K562 (cell line): ENCODE data around the gene PLPP1. TPM values are rescaled to one million over a fixed set of nuclear protein-coding genes. Genes with fewer than 3 reads are reported as not detected.

ENCODE experiments used
- ATAC-seq: fragments of 200-7000 bp; cut with Tn5 transposase; 3 replicates; pipeline ENCODE4 v1.9.1; 2020; ENCODE audit warnings: moderate library complexity
- BruUV-seq: library from RNA; stranded (reverse); fragments of 400-500 nt; replicated peaks from 2 replicates; lab custom pipeline; 2021; lab: Mats Ljungman, UMichigan
- CTCF ChIA-PET: fragments of 300-600 bp; formaldehyde crosslinking; extraction: SDS; loops from one replicate; lab custom pipeline; 2021; ENCODE audit warnings: low intra/inter-chr PET ratio; lab: Yijun Ruan, JAX
- POLR2A ChIA-PET: fragments of 300-600, 350-650 bp; sonication (Branson Sonifier 250); formaldehyde crosslinking; extraction: SDS; loops from one replicate; lab custom pipeline; 2021; ENCODE audit warnings: antibody characterized with exemption, inconsistent platforms; lab: Yijun Ruan, JAX
- DNase-seq, 4 experiments: peaks; one replicate each; pipeline versions ENCODE4 v3.0.0 to v3.0.0-alpha.2; 2011 to 2018; ENCODE audit warnings: low spot score in 3 of 4, mixed read lengths in 3 of 4; ENCODE audit errors: extremely low read depth in 1 of 4
- FAIRE-seq: peaks from 2 replicates; lab custom pipeline; 2011; peaks lifted over from hg19 to GRCh38; lab: Jason Lieb, UNC
- H2AFZ ChIP-seq: 2 replicates; pipeline ENCODE4 v1.6.0; 2011; ENCODE audit warnings: low read depth, low read length, control low read depth, inconsistent platforms
- H3K27ac ChIP-seq: fragments of 200-600 bp; 3 replicates; pipeline ENCODE4 v1.8.0; 2011; ENCODE audit warnings: low read depth, mild to moderate bottlenecking, control low read depth, inconsistent platforms, low read length, moderate library complexity, mixed read lengths; ENCODE audit errors: extremely low read depth
- H3K27me3 ChIP-seq, 2 experiments: fragments of 300-600 bp in 1 of 2; 2 replicates in 1 of 2; 3 replicates in 1 of 2; pipeline versions ENCODE4 v1.6.0 to v1.8.0; 2011; ENCODE audit warnings: inconsistent platforms in 2 of 2, low read length in 2 of 2, mild to moderate bottlenecking in 1 of 2, mixed read lengths in 1 of 2, moderate library complexity in 1 of 2; ENCODE audit not compliant: control insufficient read depth in 2 of 2, insufficient read depth in 2 of 2
- H3K36me3 ChIP-seq: fragments of 300-600 bp; 3 replicates; pipeline ENCODE4 v1.8.0; 2011; ENCODE audit warnings: mild to moderate bottlenecking, low read length, inconsistent platforms; ENCODE audit not compliant: control insufficient read depth, insufficient read depth
- H3K4me1 ChIP-seq, 2 experiments: fragments of 200-600 bp in 1 of 2; replicated peaks in 1 of 2; 2 replicates in 1 of 2; 3 replicates in 1 of 2; pipeline versions ENCODE4 v1.5.1 to v1.8.0; 2011; ENCODE audit warnings: inconsistent platforms in 2 of 2, low read length in 2 of 2, mild to moderate bottlenecking in 1 of 2, mixed read lengths in 1 of 2, moderate library complexity in 1 of 2; ENCODE audit not compliant: control insufficient read depth in 2 of 2, insufficient read depth in 2 of 2
- H3K4me2 ChIP-seq: 2 replicates; pipeline ENCODE4 v1.6.1; 2011; ENCODE audit warnings: low read length, control low read depth, inconsistent platforms, mixed read lengths; ENCODE audit not compliant: insufficient read depth
- H3K4me3 ChIP-seq: fragments of 200-600 bp; sonication (generic), shearing (Covaris generic); 2 replicates; pipeline ENCODE4 v1.5.1; 2016; ENCODE audit warnings: control low read depth, inconsistent platforms
- H3K79me2 ChIP-seq: fragments of 200-600 bp; 3 replicates; pipeline ENCODE4 v1.8.0; 2011; ENCODE audit warnings: low read length, inconsistent platforms; ENCODE audit not compliant: control insufficient read depth, insufficient read depth
- H3K9ac ChIP-seq, 2 experiments: 2 replicates each; pipeline versions ENCODE4 v1.6.0 to v1.6.1; 2011; ENCODE audit warnings: low read depth in 2 of 2, low read length in 2 of 2, control low read depth in 1 of 2, inconsistent platforms in 1 of 2, mild to moderate bottlenecking in 1 of 2, mixed read lengths in 1 of 2; ENCODE audit not compliant: insufficient read depth in 1 of 2
- H3K9me1 ChIP-seq: one replicate; pipeline ENCODE4 v1.6.0; 2011; ENCODE audit warnings: inconsistent platforms, mild to moderate bottlenecking, low read length, moderate library complexity; ENCODE audit not compliant: control insufficient read depth, insufficient read depth
- H3K9me3 ChIP-seq: replicated peaks from 2 replicates; pipeline ENCODE4 v1.5.1; 2011; ENCODE audit warnings: low read depth, low read length, inconsistent platforms; ENCODE audit not compliant: control insufficient read depth, insufficient read depth
- H4K20me1 ChIP-seq: replicated peaks from 2 replicates; pipeline ENCODE4 v1.6.1; 2011; ENCODE audit warnings: low read length, inconsistent platforms, mixed read lengths; ENCODE audit not compliant: control insufficient read depth, insufficient read depth
- ADNP ChIP-seq: fragments of 200-800 bp; sonication (Bioruptor generic); IDR thresholded peaks from 2 replicates; pipeline ENCODE4 v1.6.1; 2016; ENCODE audit warnings: missing genetic modification characterization, missing compliant biosample characterization
- CHD1 ChIP-seq: fragments of 200-600 bp; sonication (generic); IDR thresholded peaks from one replicate; pipeline ENCODE4 v1.6.1; 2012; ENCODE audit warnings: mild to moderate bottlenecking, moderate library complexity, low read length, inconsistent platforms
- ZNF551 ChIP-seq: fragments of 250-450 bp; sonication (Bioruptor Pico); IDR thresholded peaks from 2 replicates; pipeline ENCODE4 v1.5.0; 2021; ENCODE audit warnings: mild to moderate bottlenecking, moderate library complexity
- WGBS: fragments of 100-300 bp; shearing (Covaris generic); methylation state at CpG from one replicate; pipeline ENCODE4 v1.1.6; 2016; ENCODE audit warnings: low coverage, mixed read lengths; ENCODE audit not compliant: insufficient coverage; ENCODE audit errors: missing lambda C conversion rate; 5-methylcytosine and 5-hydroxymethylcytosine counted together
- in situ Hi-C: fragments of 300-500 bp; cut with MboI; formaldehyde crosslinking; loops from 4 replicates; pipeline ENCODE4 v1.15.0; 2018; ENCODE audit warnings: inconsistent platforms, mixed read lengths
- intact Hi-C: fragments of 100-400 bp; cut with micrococcal nuclease; formaldehyde crosslinking; loops from 2 replicates; pipeline ENCODE4 v1.14.2; 2022
- polyA plus RNA-seq, 8 experiments: library from polyadenylated mRNA; depleted of rRNA in 4 of 8; stranded (reverse) in 5 of 8; unstranded in 3 of 8; fragments of >200 nt; fragmentation: Nextera tagmentation in 2 of 8; fragmentation: Illumina TruSeq in 1 of 8; extraction: Ambion mirVana in 2 of 8; extraction: Trizol in 1 of 8; gene quantifications; 2 replicates each; pipeline versions ENCODE4 v1.2.1 to v1.2.3, GENCODE V29; 2011 to 2014; ENCODE audit warnings: inconsistent platforms in 1 of 8, missing spikeins in 1 of 8
- total RNA-seq, 7 experiments: library from RNA; depleted of rRNA in 6 of 7; stranded (reverse); fragments of >200 nt in 6 of 7; fragmentation: Illumina TruSeq in 2 of 7; extraction: Trizol in 2 of 7; gene quantifications; 2 replicates each; pipeline versions ENCODE4 v1.2.1 to v1.2.3, GENCODE V29; 2011 to 2021; ENCODE audit warnings: low replicate concordance in 1 of 7
- TF ChIP-seq, protein P1 (sequence below), 3 experiments: fragments of 200-800 bp in 1 of 3; fragments of 250-450 bp in 1 of 3; fragments of 450-650 bp in 1 of 3; sonication (Bioruptor Pico) in 1 of 3; sonication (Bioruptor generic) in 1 of 3; formaldehyde crosslinking in 1 of 3; IDR thresholded peaks; 2 replicates each; pipeline versions ENCODE4 v1.6.1 to v1.8.0; 2016 to 2022; ENCODE audit warnings: mild to moderate bottlenecking in 2 of 3, missing genetic modification characterization in 2 of 3, missing compliant biosample characterization in 1 of 3, moderate library complexity in 1 of 3

The PLPP1 gene
- total and polyA plus RNA-seq, 9 of the 15 experiments (the other 6 are each of a cell fraction or from before 2014, with no cell fraction given) = 0.04 to 0.24 (median 0.04) TPM; not detected in 6

DNA sequence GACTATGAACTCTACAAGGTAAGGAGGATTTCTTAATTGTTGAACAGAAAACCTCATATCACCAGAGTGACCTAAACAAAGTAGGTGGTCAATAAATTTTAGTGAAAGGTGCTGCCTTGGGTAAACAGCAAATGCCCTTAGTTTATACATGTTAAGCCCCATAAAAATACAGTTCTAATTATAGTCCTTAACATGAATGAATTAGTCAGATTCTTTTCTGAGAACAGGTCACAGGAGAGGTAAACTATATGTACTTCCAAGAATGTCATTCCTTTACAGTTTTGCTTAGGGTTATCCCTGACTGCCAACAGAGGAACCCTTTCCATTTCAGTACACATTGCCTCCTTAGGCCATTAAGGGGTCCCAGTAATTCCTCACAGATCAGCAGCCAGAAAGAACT, 64.9 kb downstream of the PLPP1 start (continued):
- no peak for TF ChIP-seq ADNP (tag)
- TF ChIP-seq, protein P1, sequence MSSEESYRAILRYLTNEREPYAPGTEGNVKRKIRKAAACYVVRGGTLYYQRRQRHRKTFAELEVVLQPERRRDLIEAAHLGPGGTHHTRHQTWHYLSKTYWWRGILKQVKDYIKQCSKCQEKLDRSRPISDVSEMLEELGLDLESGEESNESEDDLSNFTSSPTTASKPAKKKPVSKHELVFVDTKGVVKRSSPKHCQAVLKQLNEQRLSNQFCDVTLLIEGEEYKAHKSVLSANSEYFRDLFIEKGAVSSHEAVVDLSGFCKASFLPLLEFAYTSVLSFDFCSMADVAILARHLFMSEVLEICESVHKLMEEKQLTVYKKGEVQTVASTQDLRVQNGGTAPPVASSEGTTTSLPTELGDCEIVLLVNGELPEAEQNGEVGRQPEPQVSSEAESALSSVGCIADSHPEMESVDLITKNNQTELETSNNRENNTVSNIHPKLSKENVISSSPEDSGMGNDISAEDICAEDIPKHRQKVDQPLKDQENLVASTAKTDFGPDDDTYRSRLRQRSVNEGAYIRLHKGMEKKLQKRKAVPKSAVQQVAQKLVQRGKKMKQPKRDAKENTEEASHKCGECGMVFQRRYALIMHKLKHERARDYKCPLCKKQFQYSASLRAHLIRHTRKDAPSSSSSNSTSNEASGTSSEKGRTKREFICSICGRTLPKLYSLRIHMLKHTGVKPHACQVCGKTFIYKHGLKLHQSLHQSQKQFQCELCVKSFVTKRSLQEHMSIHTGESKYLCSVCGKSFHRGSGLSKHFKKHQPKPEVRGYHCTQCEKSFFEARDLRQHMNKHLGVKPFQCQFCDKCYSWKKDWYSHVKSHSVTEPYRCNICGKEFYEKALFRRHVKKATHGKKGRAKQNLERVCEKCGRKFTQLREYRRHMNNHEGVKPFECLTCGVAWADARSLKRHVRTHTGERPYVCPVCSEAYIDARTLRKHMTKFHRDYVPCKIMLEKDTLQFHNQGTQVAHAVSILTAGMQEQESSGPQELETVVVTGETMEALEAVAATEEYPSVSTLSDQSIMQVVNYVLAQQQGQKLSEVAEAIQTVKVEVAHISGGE (CRISPR knock-in tag; IDR thresholded peaks at IDR 0.05) = no peak

- no peak overlapping the region for H3K4me3 ChIP-seq
- H3K27ac ChIP-seq = no peak overlapping the region
- H3K9ac ChIP-seq = no peak overlapping the region
- no peak overlapping the region for H2AFZ ChIP-seq
- DNase-seq (no peak), ATAC-seq (no peak), FAIRE-seq (no peak)
- no peaks in the 10 kb centered on the region for H3K79me2 ChIP-seq
- in situ Hi-C loops (no loop called here), intact Hi-C loops (no loop called here)
- H3K4me1 ChIP-seq = no peaks in the 10 kb centered on the region
- H4K20me1 ChIP-seq = no peaks in the 10 kb centered on the region
- H3K27me3 ChIP-seq = peaks cover 6 to 8% of the 10 kb centered on the region in 2 experiments; a peak in 3 of 5 replicates
- no peak for TF ChIP-seq ZNF551 (CRISPR knock-in tag)
- TF ChIP-seq CHD1 = no peak
- CTCF ChIA-PET = no interaction called here
- no peaks in the 10 kb centered on the region for H3K36me3 ChIP-seq
- BruUV-seq = no TSS peak
- POLR2A ChIA-PET = no interaction called here
- no peaks in the 10 kb centered on the region for H3K9me1 ChIP-seq
- no peaks in the 10 kb centered on the region for H3K9me3 ChIP-seq
- no peak overlapping the region for H3K4me2 ChIP-seq
- 1% methylated on average over 5 of the region's 5 CpGs for WGBS
Observed at GRCh38 chr5:55467862-55468551, 66.8 kb downstream of the PLPP1 start.
